A673 (cell line): ENCODE results near the gene LRRC17.

Experiments used
- CTCF ChIP-seq: fragments of 300-800, 200-600 bp; sonication (generic); conservative IDR thresholded peaks from 2 replicates; pipeline ENCODE4 v1.5.1; 2017; ENCODE audit warnings: low read depth, mild to moderate bottlenecking, antibody characterized with exemption, low read length, moderate library complexity, mixed read lengths
- EZH2 ChIP-seq: fragments of 200-600 bp; sonication (generic); IDR thresholded peaks from 2 replicates; pipeline ENCODE4 v1.6.1; 2017; ENCODE audit warnings: borderline replicate concordance, low read depth, mild to moderate bottlenecking, mixed read lengths, antibody characterized with exemption, low read length; ENCODE audit not compliant: poor library complexity, severe bottlenecking

GRCh38 chr7:102872460-102872859 lies 40.3 kb upstream of the LRRC17 start:
- no peak for TF ChIP-seq EZH2
- TF ChIP-seq CTCF, result no peak
